NCI-H1436 (cell line): ENCODE measurements around the gene SH3BP5.

ENCODE experiments used
- DNase-seq: peaks from one replicate; lab custom pipeline; 2025; lab: John Stamatoyannopoulos, UW

SH3BP5 gene

GRCh38 chr3:15205482-15205933, 126.9 kb downstream of the SH3BP5 start:
- no peak for DNase-seq
